MM.1S (cell line): Measurements from ENCODE around the gene ZC3H4.

Experiments used
- DNase-seq: peaks from one replicate; pipeline ENCODE4 v3.0.0-alpha.2; 2015
- H2AFZ ChIP-seq: fragments of 300-600 bp; sonication (generic); 2 replicates; pipeline ENCODE4 v1.6.0; 2016; ENCODE audit warnings: antibody characterized with exemption, low read length
- H3F3A ChIP-seq: fragments of 300-600 bp; sonication (generic); 2 replicates; pipeline ENCODE4 v1.6.1; 2016; ENCODE audit warnings: mild to moderate bottlenecking, antibody characterized with exemption, low read length, moderate library complexity, mixed read lengths; ENCODE audit not compliant: insufficient read depth
- H3K27ac ChIP-seq: fragments of 300-600 bp; sonication (generic); 2 replicates; pipeline ENCODE4 v1.5.1; 2016; ENCODE audit warnings: mild to moderate bottlenecking, low read length
- H3K27me3 ChIP-seq: fragments of 300-600 bp; sonication (generic); replicated peaks from 2 replicates; pipeline ENCODE4 v1.6.0; 2016; ENCODE audit warnings: low read length; ENCODE audit not compliant: insufficient read depth
- H3K36me3 ChIP-seq: fragments of 300-600 bp; sonication (generic); replicated peaks from 2 replicates; pipeline ENCODE4 v1.6.1; 2016; ENCODE audit warnings: mild to moderate bottlenecking, low read length, mixed read lengths; ENCODE audit not compliant: insufficient read depth
- H3K4me1 ChIP-seq: fragments of 300-600 bp; sonication (generic); 2 replicates; pipeline ENCODE4 v1.6.1; 2016; ENCODE audit warnings: low read length, mixed read lengths
- H3K4me2 ChIP-seq: fragments of 300-600 bp; sonication (generic); 2 replicates; pipeline ENCODE4 v1.6.0; 2016; ENCODE audit warnings: low read depth, low read length
- H3K4me3 ChIP-seq: fragments of 300-600 bp; sonication (generic); 2 replicates; pipeline ENCODE4 v1.5.1; 2016; ENCODE audit warnings: low read length, mixed read lengths
- H3K79me2 ChIP-seq: fragments of 300-600 bp; sonication (generic); 2 replicates; pipeline ENCODE4 v1.6.1; 2016; ENCODE audit warnings: mixed run types, low read length, mixed read lengths
- H3K9ac ChIP-seq: fragments of 300-600 bp; sonication (generic); 2 replicates; pipeline ENCODE4 v1.6.1; 2016; ENCODE audit warnings: low read length, mixed read lengths
- H3K9me2 ChIP-seq: fragments of 300-600 bp; sonication (generic); replicated peaks from 2 replicates; pipeline ENCODE4 v1.6.1; 2016; ENCODE audit warnings: mild to moderate bottlenecking, low read length, mixed read lengths; ENCODE audit not compliant: insufficient read depth
- H3K9me3 ChIP-seq: fragments of 300-600 bp; sonication (generic); replicated peaks from 2 replicates; pipeline ENCODE4 v1.6.1; 2016; ENCODE audit warnings: mild to moderate bottlenecking, low read length, mixed read lengths; ENCODE audit not compliant: insufficient read depth
- H4K20me1 ChIP-seq: fragments of 300-600 bp; sonication (generic); 2 replicates; pipeline ENCODE4 v1.6.1; 2016; ENCODE audit warnings: mild to moderate bottlenecking, low read length, moderate library complexity, mixed read lengths; ENCODE audit not compliant: insufficient read depth
- CTCF ChIP-seq: fragments of 300-600 bp; sonication (generic); IDR thresholded peaks from 2 replicates; pipeline ENCODE4 v1.5.1; 2016; ENCODE audit warnings: antibody characterized with exemption, low read length, mixed read lengths
- EZH2 ChIP-seq: fragments of 300-600 bp; sonication (generic); optimal IDR thresholded peaks from 2 replicates; pipeline ENCODE3; 2017; ENCODE audit warnings: low read depth, mild to moderate bottlenecking, antibody characterized with exemption, low read length, mixed read lengths
- EZH2phosphoT487 ChIP-seq: fragments of 300-600 bp; sonication (generic); IDR thresholded peaks from 2 replicates; pipeline ENCODE4 v1.6.1; 2018; ENCODE audit warnings: antibody characterized with exemption, low read length

Gene ZC3H4

GRCh38 chr19:47045867-47046470 is 67.6 kb downstream of the ZC3H4 start:
- Histone ChIP-seq H3K4me3 (no peak overlapping the region), H3K27me3 (no peaks in the 10 kb centered on the region), H3K9me2 (no peaks in the 10 kb centered on the region), H3K27ac (no peak overlapping the region), H3F3A (no peaks in the 10 kb centered on the region), H3K4me2 (no peak overlapping the region), H4K20me1 (no peaks in the 10 kb centered on the region), H3K36me3 (no peaks in the 10 kb centered on the region), H2AFZ (no peak overlapping the region), H3K9me3 (no peaks in the 10 kb centered on the region), H3K79me2 (0 out of 2 replicates have a peak, but pooled peaks cover 6% of the 10 kb centered on the region), H3K9ac (no peak overlapping the region), H3K4me1 (no peaks in the 10 kb centered on the region)
- no peak for TF ChIP-seq CTCF
- TF ChIP-seq EZH2phosphoT487, result no peak
- no peak for DNase-seq

- H4K20me1 ChIP-seq, result no peaks in the 10 kb centered on the region
These were observed 68.4 kb downstream of the ZC3H4 start for GRCh38 chr19:47044946-47045866.

GRCh38 chr19:47040869-47041268 is 72.7 kb downstream of the ZC3H4 start:
- no peaks in the 10 kb centered on the region for H3K9me3 ChIP-seq
- no peaks in the 10 kb centered on the region for H3K79me2 ChIP-seq
- H3K27me3 ChIP-seq, result no peaks in the 10 kb centered on the region

More at GRCh38 chr19:47044946-47045866, 68.4 kb downstream of the ZC3H4 start:
- Histone ChIP-seq H3K4me2 (no peak overlapping the region), H3K9me2 (no peaks in the 10 kb centered on the region), H3K9ac (no peak overlapping the region), H3K9me3 (no peaks in the 10 kb centered on the region), H3K4me3 (no peak overlapping the region), H3K36me3 (no peaks in the 10 kb centered on the region), H3K79me2 (0 out of 2 replicates have a peak, but pooled peaks cover 6% of the 10 kb centered on the region), H3K4me1 (no peaks in the 10 kb centered on the region), H3K27me3 (no peaks in the 10 kb centered on the region), H3F3A (no peaks in the 10 kb centered on the region), H3K27ac (no peak overlapping the region), H2AFZ (no peak overlapping the region)
- DNase-seq, result no peak
- no peak for TF ChIP-seq EZH2phosphoT487
- no peak for TF ChIP-seq EZH2
- TF ChIP-seq CTCF, result no peak

More at GRCh38 chr19:47040869-47041268, 72.7 kb downstream of the ZC3H4 start:
- no peak overlapping the region for H2AFZ ChIP-seq
- no peak overlapping the region for H3K4me3 ChIP-seq
- DNase-seq, result no peak
- no peaks in the 10 kb centered on the region for H4K20me1 ChIP-seq
- H3K4me2 ChIP-seq, result no peak overlapping the region
- H3K4me1 ChIP-seq, result no peaks in the 10 kb centered on the region
- no peaks in the 10 kb centered on the region for H3K36me3 ChIP-seq
- no peak overlapping the region for H3K27ac ChIP-seq
- 0 out of 2 replicates have a peak, but pooled peaks cover 5% of the 10 kb centered on the region for H3F3A ChIP-seq
- H3K9ac ChIP-seq, result no peak overlapping the region
- H3K9me2 ChIP-seq, result no peaks in the 10 kb centered on the region
- TF ChIP-seq EZH2phosphoT487, result no peak
- TF ChIP-seq EZH2, result no peak
- TF ChIP-seq CTCF, result no peak
